OCI-M2 (cell line): ENCODE results near the gene SGMS1.
"Not testable (repeated sequence)": the region's sequence is repeated elsewhere in the genome, so short reads cannot be mapped to it uniquely, and the experiment has no call there.

Experiments used
- DNase-seq: peaks from one replicate; lab custom pipeline; 2025; ENCODE audit not compliant: unreplicated experiment; lab: John Stamatoyannopoulos, UW

Gene SGMS1

GRCh38 chr10:50511492-50512213 lies 112.1 kb downstream of the SGMS1 start:
- DNase-seq = no peak

GRCh38 chr10:50510517-50511473 lies 113.0 kb downstream of the SGMS1 start:
- DNase-seq = no peak

DNA sequence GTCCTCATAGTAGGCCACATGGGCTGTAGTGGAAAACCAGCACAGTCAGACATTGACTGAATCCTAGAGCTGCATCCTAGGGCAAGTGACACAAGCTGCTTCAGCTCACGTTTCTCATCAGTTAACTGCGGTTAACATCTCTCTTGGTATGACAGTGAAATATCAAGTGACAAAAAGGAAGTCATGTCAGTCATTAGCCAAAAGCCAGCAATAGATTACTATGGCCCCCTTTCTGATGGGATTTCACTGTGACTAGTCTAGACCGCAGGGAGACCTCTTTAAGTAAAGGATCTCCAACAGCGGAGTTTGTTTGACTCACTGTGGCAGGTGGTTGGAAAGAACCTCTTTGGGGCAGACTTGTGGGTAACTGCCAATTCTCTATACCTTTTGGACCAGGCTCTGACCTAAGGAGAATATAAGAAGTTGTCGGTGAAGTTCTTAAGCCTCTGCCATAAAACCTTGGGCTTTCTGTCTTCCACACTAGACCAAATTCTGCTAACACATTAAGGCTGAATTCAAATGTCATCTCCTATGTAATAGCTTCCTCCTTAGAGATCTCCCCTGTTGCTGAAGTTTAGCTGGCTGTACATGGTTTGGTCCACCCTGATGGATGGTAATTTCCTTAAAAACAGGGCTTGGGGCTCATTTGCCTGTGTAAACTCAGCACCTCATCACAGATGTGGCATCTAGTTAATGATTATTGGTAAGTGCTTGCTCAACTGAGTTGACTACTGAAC lies 115.3 kb downstream of the SGMS1 start:
- no peak for DNase-seq

DNA sequence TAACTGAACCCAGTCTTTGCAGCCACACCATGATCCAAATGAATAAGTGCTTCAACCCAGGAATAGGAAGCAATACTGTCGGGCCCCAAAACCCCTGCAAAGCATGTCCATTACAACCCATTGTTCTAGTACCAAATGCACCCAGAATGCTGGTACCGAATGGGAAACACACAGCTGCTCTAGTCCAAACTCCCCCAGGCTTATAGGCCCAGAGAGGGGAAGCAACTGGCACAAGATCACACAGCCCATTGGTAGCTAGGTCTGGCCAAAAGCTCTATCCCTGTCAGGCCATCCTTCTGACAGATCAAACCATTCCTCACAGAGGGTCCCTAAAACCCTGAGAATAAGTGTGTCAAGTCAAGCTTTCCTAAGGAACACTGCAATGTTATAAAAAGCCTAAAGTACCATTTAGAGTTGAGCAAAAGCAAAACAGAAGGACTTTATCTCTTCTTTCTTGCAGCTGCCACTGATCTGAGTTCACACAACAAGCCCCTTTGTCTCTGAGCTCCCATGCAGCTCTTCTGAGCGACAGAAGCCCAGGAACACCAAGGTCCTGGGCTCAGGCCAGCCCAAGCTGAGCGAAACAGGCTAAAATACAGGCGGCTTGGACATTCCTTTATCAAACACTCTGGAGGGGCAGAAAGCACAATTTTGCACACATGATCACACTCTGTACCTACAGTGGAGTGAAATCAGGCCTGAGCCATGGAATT lies 116.7 kb downstream of the SGMS1 start:
- no peak for DNase-seq

GRCh38 chr10:50504389-50504788 lies 119.4 kb downstream of the SGMS1 start:
- DNase-seq = no peak

GRCh38 chr10:50503661-50504320 lies 120.0 kb downstream of the SGMS1 start:
- DNase-seq = no peak

DNA sequence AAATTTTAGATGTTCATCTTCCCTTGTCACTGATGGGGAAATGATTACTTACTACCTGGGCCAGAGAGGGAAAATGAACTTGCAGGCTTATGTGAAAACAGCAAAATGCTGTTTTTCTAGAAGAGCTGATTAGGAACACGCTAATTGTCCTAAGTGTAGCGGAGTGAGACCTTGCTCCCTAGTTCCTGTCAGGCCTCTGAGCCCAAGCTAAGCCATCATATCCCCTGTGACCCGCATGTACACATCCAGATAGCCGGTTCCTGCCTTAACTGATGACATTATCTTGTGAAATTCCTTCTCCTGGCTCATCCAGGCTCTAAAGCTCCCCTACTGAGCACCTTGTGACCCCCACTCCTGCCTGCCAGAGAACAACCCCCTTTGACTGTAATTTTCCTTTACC lies 120.6 kb downstream of the SGMS1 start:
- DNase-seq = not testable (repeated sequence)

- no peak for DNase-seq
Observed at GRCh38 chr10:50501924-50502452, 121.8 kb downstream of the SGMS1 start.

DNA sequence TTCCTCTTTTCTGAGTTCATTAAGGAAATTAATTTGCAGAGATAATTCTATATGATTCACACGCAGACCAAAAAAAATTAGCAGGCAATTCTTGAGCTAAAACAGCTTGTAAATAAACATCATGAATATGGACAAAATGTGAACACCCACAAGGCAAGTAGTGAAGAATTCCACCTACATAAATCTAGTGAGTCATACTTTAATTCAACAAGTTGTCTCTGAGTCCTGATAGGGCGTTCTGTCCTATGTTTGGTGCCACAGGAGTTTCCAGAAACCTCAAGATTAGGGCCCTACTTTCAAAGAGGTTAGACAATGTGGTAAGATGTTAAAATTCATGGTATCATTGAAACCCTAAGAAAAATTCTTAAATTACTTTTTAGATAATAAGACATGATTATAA lies 122.3 kb downstream of the SGMS1 start:
- no peak for DNase-seq

DNA sequence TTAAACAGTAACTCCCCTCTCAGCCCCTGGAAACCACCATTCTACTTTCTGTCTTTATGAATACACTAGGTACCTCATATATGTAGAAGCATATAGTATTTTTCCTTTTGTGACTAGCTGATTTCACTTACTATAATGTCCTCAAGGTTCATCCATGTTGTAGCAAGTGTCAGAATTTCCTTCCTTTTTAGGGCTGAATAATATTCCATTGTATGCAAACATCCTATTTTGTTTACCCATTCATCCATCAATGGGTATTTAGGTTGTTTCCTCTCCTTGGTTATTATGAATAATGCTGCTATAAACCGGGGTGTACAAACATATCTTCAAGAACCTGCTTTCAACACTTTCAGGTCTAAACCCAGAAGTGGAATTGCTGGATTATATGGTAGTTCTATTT lies 125.3 kb downstream of the SGMS1 start:
- DNase-seq = no peak

DNA sequence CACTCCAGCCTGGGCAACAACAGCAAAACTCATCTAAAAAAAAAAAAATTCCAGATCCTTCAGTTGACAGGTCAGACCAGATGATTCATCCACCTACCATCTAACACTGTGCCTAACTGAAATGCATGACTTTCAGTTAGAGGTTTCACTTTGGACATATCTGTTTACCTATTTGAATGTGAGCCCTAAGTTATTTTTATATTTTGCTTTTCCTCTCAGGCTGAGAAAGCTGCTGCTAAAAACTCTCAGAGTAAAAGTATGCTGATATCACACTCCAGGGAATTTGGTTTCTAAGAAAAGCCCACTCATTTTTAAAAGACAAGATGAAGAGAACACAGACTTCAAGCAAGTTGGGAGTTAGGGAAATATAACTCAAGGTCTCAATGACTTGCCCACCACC lies 126.0 kb downstream of the SGMS1 start:
- DNase-seq = no peak

- no peak for DNase-seq
Observed at GRCh38 chr10:50496228-50496627, 127.5 kb downstream of the SGMS1 start.

DNA sequence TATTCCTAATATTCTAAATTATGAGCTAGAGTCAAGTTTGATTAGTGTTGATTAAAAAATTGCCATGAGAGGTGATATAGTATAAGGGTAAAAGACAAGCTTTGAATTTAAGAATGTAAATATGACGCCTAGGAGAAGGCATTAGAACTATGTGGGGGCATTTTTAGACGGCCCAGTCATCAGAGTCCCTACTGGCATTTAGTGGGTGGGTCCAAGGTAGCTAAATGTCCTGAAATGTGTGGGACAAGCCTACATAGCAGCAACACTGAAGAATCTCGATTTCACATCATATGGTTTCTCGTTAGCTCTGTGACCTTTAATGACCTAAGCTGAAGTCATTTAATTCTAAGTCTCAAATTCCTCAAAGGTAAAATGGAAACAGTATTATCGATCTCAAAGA lies 133.5 kb downstream of the SGMS1 start:
- DNase-seq = no peak

DNA sequence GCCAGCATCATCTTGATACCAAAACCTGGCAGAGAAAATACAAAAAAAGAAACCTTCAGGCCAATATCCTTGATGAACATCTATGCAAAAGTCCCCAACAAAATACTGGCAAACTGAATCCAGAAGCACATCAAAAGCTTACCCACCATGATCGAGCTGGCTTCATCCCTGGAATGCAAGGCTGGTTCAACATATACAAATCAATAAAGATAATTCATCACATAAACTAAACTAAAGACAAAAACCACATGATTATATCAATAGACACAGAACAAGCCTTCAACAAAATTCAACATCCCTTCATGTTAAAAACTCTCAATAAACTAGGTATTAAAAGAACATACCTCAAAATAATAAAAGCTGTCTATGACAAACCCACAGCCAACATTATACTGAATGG lies 139.2 kb downstream of the SGMS1 start:
- not testable (repeated sequence) for DNase-seq

GRCh38 chr10:50480054-50481007 lies 143.4 kb downstream of the SGMS1 start:
- DNase-seq = no peak

- no peak for DNase-seq
Observed at GRCh38 chr10:50477287-50478203, 146.2 kb downstream of the SGMS1 start.

GRCh38 chr10:50473756-50474155 lies 150.0 kb downstream of the SGMS1 start:
- no peak for DNase-seq

DNA sequence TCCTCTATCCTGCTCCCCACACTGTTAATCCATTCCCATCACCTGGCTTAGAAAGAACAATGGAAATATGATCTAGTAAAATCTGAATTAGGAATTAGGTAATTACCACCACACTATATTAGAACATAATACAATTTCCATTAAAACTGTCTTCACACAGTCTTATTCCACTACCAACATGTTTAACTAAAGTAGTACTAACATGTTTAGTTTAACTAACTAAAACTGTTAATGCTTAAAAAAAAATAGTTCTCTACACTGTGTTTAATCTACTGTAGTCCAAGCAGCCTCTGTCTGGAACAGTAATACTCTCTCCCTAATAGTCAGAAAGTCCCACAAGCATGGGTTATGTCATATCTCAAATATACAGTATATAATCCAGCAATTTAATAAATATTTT lies 150.8 kb downstream of the SGMS1 start:
- DNase-seq = no peak
